HG02840 (cell line): Measurements from ENCODE around the gene ZNF827.

Source experiments
- ATAC-seq: cut with Tn5 transposase; IDR thresholded peaks from one replicate; pipeline ENCODE4 v1.9.1; 2021; ENCODE audit warnings: mild to moderate bottlenecking, moderate library complexity, moderate number of reproducible peaks; ENCODE audit not compliant: unreplicated experiment, low FRiP score

The ZNF827 gene, protein sequence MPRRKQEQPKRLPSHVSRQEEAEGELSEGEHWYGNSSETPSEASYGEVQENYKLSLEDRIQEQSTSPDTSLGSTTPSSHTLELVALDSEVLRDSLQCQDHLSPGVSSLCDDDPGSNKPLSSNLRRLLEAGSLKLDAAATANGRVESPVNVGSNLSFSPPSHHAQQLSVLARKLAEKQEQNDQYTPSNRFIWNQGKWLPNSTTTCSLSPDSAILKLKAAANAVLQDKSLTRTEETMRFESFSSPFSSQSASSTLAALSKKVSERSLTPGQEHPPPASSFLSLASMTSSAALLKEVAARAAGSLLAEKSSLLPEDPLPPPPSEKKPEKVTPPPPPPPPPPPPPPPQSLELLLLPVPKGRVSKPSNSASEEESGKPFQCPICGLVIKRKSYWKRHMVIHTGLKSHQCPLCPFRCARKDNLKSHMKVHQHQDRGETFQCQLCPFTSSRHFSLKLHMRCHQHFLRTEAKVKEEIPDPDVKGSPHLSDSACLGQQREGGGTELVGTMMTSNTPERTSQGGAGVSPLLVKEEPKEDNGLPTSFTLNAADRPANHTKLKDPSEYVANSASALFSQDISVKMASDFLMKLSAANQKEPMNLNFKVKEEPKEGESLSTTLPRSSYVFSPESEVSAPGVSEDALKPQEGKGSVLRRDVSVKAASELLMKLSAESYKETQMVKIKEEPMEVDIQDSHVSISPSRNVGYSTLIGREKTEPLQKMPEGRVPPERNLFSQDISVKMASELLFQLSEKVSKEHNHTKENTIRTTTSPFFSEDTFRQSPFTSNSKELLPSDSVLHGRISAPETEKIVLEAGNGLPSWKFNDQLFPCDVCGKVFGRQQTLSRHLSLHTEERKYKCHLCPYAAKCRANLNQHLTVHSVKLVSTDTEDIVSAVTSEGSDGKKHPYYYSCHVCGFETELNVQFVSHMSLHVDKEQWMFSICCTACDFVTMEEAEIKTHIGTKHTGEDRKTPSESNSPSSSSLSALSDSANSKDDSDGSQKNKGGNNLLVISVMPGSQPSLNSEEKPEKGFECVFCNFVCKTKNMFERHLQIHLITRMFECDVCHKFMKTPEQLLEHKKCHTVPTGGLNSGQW

DNA sequence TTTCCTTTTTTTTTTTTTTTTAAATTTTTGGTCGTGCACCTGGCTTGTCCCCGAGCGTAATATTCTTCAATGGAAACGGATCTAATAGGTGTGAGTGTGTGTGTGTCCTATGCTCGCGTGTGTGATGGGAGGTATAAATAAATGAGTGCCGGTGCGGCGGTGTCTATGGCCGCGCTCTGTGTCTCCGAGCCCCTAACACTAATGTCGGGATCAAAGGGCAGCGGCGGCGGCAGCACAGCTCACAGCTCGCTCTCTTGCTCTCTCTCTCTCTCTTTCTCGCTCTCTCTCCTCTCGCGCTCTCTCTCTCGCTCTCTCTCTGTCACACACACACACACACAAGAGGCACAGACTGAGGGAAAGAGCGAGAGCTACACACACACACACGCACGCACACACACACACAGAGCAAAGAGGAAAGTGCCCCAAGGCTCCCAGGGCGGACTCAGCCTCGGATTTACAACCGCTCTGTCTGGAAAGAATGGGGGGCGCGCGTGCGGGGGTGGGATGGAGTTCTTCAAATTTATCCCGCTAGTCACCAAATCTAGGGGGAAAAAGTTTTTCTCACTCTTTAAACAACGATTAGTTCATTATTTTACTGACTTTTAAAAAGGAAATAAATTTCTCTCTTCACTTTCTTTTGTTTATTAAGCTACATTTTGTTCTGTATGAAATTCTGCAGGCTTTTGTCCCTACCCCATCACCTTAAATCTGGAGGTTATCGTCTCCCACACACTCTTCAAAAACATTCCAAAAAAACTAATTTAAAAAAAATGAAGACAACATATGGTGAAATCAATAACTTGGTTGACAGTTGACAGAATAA lies at the start of gene ZNF827:
ZNF827 (minus strand) TSS at position 206 of the 823 bp plus-strand sequence. CDS start 416 bp downstream, outside the sequence.
- peak; percentile 31 for ATAC-seq

DNA sequence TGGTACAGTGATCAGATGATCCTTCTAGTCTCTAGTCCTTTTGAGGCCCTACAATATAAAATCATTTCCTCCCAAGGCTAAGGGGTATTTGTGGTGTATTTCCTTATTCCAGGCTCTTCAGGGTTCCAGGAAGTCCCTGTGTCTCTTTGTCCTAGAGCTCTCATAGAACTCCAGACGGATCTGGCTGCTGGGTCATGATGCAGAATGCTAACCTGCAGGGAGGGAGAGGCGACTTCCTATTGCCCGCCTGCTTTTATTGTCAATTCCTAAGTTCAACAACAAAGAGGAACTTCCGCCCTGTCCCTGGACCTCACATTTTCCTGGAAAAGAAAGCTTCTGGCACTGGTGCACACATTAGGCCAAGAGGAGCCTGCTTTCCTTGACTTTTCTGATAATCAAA lies 45.9 kb upstream of the ZNF827 start:
- ATAC-seq: no peak

DNA sequence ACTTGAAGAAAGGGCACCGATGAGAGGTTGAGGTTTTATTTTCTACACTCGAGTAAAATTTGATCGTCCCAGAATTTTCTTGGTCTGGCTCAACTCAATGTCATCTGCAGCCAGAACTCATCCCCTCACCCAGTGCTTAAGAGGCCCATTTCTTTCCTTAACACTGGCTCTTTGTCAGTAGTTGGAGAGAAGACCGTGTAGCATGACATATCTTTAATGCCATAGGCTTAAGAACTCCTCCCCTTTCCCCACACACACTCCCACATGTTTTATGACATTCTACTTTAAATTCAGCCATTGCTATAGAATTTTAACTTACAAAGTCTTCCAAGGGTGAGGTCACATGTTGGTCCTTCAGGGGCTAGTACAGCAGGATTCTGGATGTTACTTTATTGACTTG lies 44.2 kb upstream of the ZNF827 start:
- ATAC-seq: no peak

DNA sequence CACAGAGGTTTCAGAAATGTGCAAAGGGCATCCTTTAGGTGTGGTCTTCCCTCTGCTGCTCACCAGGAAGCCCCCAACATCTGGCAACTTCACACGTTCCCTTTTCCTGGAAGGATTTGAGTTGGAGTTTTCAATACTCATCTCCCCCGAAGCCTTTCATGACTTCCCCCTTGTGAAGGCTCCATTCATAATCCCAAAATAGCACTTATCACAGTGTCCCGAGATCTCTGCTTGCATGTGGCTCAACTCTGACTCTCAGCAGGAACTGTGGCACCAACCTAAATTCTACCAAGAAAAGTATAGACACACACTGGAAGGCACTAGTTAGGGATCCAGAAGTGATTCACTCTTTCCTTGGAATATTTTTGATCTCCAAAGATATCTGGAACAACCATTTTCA lies 40.5 kb upstream of the ZNF827 start:
- no peak for ATAC-seq

DNA sequence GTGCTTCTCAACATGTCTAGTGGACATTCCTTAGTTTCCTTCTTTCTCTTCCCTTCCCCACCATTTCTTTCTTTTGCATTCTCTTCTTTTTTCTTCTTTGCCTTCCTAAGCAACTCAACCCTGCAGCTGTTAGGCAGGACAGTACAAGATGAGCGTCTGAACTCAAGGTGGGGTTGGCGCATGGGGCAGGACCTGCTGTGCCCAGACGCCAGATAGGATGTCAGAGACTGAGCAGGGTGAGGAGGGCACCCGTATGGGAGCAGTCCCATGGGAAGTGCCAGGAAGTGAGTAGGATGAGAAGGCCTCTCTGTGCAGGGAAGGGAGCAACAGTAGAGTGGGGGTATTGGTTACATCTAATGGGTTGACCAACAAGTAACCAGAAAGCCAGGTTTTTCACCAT lies 38.1 kb upstream of the ZNF827 start:
- ATAC-seq: no peak

DNA sequence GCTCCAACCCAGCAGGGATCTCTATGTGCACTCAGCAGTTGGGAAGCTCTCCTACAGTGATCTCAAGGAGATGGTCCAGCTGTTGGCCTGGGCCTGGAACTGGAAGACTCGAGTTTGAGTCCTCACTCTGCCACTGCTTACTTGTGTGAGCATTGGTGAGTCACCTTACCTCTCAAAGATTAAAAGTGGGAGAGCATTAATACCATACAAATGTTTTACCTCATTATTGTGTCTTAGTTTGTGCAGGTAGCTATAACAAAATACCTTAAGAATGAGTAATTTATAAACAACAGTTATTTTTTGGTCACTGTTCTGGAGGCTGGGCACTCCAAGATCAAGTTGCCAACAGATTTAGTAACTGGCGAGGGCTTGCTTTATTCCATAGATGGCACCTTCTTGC lies 21.4 kb upstream of the ZNF827 start:
- no peak for ATAC-seq

DNA sequence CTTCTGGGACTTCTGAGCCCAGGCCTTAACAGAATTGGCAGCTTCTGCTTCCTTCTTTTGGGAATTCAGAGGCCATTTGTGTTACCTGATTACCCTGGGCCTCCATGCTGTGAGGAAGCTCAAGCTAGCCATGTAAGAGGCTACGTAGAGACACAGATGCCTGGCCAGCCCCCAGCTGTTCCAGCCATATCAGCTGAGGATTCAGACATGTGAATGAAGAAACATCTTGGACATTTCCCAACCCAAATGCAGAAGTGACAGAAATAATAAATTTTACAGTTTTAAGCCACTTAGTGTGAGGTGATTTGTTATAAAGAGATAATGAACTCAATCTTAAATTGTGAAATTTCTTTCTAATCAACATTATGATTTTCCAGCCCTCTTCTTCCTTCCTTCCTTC lies 18.7 kb upstream of the ZNF827 start:
- ATAC-seq: no peak

DNA sequence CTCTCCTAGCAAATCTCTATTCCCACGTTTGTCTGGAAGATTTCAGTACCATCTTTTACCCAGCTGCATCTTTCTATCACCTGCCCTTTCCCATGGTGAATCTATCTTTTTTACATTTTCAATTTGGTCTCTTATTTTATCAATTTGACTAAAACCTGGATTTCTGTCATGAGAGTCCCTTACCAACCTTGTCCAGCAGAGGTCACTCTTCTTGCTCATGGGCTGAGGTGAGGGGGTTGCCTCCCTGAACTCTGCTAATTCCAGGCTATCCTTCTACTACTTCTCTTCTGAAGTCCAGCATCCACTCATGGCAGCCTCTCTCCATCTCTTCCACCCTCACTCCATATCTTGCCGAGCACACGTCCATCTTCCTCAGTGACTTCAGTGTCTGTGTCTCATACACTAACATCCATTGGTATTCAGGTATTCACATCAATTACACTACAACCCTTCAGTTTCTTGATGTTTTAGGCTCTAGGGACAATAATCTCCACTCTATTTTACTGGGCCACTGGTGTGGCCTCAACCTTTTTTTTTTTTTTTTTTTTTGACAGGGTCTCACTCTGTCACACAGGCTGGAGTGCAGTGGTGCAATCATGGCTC lies 17.8 kb upstream of the ZNF827 start:
- no peak for ATAC-seq

DNA sequence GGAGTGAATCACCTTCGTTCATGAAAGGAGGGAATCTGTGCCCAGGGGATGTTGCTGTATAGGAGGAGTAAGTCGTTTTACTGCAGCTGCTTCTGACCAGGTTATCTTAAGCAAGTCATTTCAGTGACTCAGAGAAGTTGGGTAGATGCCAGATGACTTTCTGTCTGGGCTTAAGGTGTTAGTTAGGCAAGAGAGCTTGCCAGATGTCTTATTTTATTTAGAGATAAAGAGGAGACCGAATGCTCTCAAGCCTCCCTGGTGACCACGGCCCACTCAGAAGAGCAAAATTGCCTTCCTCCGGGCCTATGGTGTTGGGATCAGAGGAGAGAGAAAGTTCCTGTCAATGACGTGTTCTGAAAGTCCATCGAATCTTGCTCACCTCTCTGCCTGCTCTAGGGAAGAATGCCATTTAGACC lies 16.3 kb upstream of the ZNF827 start:
- ATAC-seq: no peak

DNA sequence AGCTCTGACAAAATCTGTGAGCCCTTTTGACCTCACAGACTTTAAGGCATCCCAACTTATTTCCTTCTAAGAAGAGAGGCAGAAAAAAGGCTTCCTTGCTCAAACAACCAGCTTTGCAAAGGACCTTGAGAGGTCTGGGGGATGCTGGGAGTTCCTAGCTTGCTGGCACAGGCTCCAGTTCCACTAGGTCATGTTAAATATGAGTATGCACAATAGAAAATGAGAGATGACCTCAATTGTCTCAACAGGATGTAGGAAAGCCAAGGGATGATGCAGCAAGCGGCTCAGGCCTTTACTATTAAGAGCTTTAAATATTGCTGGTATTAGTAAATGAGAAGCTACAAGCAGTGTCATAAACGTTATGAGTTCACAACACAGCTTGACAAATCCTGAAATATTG lies 13.3 kb upstream of the ZNF827 start:
- ATAC-seq: no peak

DNA sequence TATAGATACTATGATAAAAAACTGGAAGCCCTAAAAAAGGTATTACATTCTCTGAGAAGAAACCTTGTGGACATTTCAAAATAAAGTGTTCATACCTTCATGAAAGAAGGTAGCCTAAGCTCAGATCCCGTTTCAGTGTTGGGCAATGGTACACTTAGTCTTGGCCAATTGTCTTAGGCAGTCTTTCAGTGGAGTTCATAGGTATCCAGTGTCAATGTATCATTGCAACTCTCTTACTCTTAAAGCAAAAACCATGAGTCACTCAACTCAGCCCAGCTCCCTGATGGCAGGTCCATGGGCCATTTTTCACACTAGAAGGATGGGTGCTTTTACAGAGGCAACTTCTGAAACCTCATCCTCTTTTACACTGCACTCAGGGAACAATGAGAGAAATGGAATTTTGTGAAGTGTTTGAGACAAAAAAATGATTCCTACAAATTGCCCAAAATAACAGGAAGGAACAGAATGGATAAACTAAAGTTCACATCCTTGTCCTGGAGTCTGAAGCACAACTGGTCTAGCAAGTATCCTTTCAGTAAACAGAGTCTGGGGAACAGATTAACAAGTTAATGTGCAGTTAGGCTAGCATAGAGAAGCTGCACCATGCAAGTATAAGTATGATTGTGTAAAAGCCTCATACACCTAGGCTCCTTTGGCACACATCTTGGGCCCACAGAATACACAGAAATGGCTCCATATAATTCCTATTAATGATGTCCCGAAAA lies 7.0 kb upstream of the ZNF827 start:
- no peak for ATAC-seq

DNA sequence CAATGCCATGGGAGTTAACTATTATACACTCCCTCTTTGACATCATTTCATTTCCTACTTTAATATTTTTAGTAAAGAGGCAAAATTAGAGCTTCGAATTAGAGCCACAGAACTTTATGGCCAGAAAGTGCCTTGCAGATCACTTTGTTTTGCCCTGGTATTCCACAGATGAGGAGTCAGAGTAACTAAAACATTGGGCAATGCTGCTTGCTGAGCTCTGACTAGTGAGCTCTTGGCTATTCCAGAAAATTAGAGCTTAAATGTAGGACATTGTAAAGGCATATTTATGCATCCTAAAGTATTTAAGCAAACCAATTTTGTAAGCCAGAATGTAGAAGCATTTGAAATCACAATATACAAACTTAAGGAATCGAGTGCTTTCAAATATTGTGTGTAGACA lies 6.3 kb upstream of the ZNF827 start:
- ATAC-seq: no peak

DNA sequence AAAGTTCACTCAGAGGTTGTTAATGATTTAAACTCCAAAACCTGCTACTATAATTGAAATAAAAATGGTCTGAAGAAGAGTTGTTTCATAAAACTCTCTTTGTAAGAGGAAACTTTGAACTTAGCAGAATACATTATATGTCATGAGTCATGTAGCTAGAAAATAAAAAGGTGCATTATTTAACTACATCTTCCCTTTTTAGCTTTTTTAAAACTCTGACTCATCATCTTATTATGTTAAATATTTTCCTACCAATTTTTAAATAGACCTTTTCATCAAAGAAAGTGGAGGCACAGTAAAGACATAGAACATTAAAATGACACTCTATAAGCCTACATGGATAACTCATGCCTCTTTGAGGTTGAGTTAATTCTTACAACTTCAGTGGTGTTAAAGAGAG lies 1.2 kb upstream of the ZNF827 start:
- ATAC-seq: no peak

DNA sequence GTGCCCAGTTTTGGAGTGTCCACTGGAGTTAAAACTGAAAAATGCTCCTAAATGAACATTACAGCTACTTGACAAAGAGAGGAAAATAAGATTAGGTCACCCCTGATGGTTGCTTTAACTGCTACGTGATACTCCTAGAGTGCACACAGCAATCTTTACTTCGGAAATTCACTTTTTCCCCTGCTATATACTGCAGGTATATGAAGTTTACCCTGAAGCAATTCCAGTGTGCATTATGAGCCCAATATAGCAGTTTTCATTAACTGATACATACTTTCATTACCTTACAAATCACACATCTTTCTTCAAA lies 773 bp upstream of the ZNF827 start:
- no peak for ATAC-seq

DNA sequence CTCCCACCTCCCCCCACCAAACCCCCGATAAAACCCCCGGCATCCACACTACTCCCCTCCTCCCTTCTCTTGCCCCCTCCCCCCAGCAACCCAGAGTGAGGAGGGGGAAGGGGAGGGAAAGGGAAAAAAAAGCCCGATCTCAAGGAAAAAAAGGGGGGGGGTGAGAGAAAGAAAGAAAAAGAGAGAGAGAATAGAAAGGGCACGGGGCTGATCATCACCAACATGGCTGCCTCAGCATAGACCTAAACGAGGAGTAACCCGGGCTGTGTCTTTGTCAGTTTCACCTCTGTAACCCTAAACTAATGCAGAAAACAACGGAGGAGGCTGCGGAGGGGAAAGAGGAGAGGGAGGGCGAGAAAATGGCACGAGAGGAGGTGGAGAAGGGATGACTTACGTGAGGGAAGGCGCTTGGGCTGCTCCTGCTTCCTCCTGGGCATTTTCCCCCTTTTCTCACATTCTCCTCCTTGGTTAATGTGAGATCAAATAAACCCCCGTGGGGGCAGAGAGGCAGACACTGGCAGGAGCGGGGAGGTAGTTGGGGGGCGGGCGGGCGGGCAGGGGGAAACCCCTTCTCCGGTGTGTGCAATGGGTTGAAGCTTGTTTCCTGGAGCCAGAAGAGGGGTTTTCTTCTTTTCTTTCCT lies 532 bp downstream of the ZNF827 start:
- ATAC-seq: no peak

DNA sequence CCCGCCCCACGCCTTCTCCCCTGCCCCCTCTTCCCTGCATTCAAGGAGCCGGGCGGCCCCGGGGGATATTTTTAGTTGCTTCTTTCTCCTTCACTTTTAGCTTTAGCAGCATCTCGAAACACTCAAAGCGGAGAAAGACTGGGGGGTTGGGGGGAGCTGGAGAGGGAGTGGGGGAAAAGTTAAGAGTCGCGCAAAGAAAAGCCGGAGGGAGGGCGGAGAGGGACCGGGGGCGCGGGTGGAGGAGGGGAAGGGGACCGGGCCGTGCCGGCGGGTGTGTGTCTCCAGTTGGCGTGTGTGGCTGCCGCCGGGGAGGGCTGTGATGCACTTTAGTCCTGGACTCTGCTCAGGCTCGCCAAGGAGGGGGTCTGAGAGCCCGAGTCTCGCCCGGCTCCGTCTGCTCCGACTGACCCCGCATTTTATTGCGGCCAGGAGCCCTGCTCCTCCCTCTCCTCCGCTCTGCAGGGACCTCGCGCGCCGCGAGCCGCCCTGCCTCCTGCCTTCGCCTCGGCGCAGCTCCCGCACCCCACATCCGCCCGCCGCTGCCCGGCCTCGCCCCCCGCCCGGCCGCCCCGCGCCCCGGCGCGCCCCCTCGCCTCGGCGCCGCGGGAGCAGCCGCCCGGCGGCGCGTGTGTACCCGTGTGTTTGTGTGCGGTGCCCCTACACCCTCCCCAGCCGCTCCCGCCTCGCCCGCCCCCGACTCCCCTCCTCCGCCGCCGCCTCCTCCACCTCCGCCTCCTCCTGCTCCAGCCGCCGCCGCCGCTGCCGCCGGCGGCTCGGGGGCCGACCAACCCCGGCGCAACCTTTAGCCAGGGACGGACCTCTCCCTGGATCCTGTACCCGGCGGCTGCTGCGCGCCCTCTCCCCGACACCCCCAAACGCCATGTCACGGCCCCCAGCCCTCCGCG lies 1.4 kb downstream of the ZNF827 start:
- ATAC-seq: peak; percentile 20

DNA sequence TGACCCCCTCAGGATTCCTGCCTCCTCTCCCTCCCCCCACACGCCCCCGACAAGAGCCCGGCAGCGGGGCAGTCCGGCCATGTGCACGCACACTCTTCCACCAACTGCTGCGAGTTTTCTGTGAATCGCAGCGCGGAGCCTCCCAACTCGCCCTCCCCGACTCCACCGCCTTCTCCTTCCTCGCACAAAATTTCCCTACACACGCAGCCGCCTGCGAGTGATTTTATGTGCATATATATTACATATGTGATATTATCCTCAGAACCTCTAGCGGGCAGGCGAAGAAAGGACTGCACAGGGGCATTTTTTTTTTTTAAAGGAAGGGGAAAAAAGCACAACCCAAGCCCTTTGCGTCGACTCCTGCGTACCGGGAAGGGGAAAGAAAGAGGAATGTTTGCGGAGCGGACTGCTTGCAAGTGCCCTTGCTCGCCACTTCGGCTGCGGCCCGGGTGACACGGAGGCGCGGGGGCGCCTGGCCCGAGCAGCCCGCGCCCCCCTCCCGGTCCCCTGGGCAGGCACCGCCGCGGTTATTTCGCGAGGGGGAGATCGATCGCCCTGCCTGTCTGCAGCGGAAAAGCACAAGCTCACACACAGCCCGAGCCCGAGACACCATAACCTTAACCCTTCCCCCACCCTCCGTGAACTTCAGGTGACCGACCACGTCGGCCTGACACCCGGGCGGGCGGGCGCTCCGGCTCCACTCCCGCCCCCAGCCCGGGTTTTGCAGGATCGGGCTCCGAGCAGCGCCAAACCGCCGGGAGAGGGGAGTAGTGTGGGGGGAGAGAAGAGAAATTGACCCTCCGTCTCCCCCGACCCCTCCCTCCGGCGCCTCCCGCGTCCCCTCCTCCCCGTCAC lies 2.3 kb downstream of the ZNF827 start:
- ATAC-seq: peak; percentile 47
